K562 (cell line): Measurements from ENCODE around the gene TFRC.

Source experiments
- EP300 ChIP-seq: IDR thresholded peaks from 2 replicates; pipeline ENCODE4 v1.6.1; 2012; ENCODE audit warnings: low read length, improper control_type of control experiment
- HDAC1 ChIP-seq, 2 experiments: fragments of 450-650 bp; IDR thresholded peaks; 2 replicates each; pipeline ENCODE4 v1.6.1; 2016 to 2017; ENCODE audit warnings: inconsistent platforms in 1 of 2, mild to moderate bottlenecking in 1 of 2, moderate library complexity in 1 of 2
- MEF2A ChIP-seq: IDR thresholded peaks from 2 replicates; pipeline ENCODE4 v1.6.1; 2011; ENCODE audit warnings: low read depth, mild to moderate bottlenecking, low read length, moderate library complexity; ENCODE audit not compliant: control insufficient read depth
- SRF ChIP-seq, 2 experiments: fragments of 250-450, 450-650 bp in 1 of 2; sonication (Bioruptor Pico) in 1 of 2; sonication (generic) in 1 of 2; formaldehyde crosslinking; IDR thresholded peaks; 2 replicates each; pipeline versions ENCODE4 v1.5.0 to v1.5.1; 2020 to 2022; ENCODE audit warnings: mild to moderate bottlenecking in 1 of 2, missing genetic modification reagents in 1 of 2
- TCFL5 ChIP-seq: fragments of 250-450 bp; sonication (Bioruptor Pico); conservative IDR thresholded peaks from 2 replicates; pipeline ENCODE4 v1.6.1; 2021; ENCODE audit warnings: mild to moderate bottlenecking, moderate library complexity, matching md5 sums
- TF ChIP-seq, protein P1 (sequence below): fragments of 200-800 bp; sonication (Bioruptor generic); IDR thresholded peaks from 2 replicates; pipeline ENCODE4 v1.6.1; 2017; ENCODE audit warnings: missing genetic modification characterization, missing compliant biosample characterization
- TF ChIP-seq, protein P2 (sequence below): fragments of 450-650 bp; IDR thresholded peaks from 2 replicates; pipeline ENCODE4 v1.6.1; 2016; ENCODE audit warnings: low read depth, mild to moderate bottlenecking, moderate library complexity

- TF ChIP-seq HDAC1 (IDR thresholded peaks at IDR 0.05) (no peak), MEF2A (no peak), SRF (CRISPR knock-in tag; IDR thresholded peaks at IDR 0.05) (no peak), TCFL5 (CRISPR knock-in tag) (no peak), EP300 (no peak)
- TF ChIP-seq, protein P1, sequence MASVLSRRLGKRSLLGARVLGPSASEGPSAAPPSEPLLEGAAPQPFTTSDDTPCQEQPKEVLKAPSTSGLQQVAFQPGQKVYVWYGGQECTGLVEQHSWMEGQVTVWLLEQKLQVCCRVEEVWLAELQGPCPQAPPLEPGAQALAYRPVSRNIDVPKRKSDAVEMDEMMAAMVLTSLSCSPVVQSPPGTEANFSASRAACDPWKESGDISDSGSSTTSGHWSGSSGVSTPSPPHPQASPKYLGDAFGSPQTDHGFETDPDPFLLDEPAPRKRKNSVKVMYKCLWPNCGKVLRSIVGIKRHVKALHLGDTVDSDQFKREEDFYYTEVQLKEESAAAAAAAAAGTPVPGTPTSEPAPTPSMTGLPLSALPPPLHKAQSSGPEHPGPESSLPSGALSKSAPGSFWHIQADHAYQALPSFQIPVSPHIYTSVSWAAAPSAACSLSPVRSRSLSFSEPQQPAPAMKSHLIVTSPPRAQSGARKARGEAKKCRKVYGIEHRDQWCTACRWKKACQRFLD (CRISPR knock-in tag), result no peak
- TF ChIP-seq, protein P2, sequence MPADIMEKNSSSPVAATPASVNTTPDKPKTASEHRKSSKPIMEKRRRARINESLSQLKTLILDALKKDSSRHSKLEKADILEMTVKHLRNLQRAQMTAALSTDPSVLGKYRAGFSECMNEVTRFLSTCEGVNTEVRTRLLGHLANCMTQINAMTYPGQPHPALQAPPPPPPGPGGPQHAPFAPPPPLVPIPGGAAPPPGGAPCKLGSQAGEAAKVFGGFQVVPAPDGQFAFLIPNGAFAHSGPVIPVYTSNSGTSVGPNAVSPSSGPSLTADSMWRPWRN, result no peak
Measured at GRCh38 chr3:196111939-196112386, 30.1 kb upstream of the TFRC start.
